Measurements from ENCODE around the gene KLF16.

- no peak for TF ChIP-seq EZH2 (IDR thresholded peaks at IDR 0.05; ENCODE audit: low read depth)
- TF ChIP-seq CTCF (conservative IDR thresholded peaks at IDR 0.05) = no peak
Observed at GRCh38 chr19:1854542-1855039, 8.8 kb downstream of the KLF16 start.

Measured in PC-9 (cell line).